B cell (primary cell): ENCODE data around the gene C9orf152. TPM values are rescaled to one million over a fixed set of nuclear protein-coding genes. Genes with fewer than 3 reads are reported as not detected.
A peak's percentile ranks its signal among the peaks of the same experiment; 100 is the strongest.

Experiments used
- ATAC-seq: fragments of 200-7000 bp; cut with Tn5 transposase; one replicate; pipeline ENCODE4 v1.10.0; 2021; ENCODE audit warnings: low read depth, mild to moderate bottlenecking, moderate number of reproducible peaks, moderate library complexity
- CTCF ChIA-PET: fragments of 350-600 bp; sonication (Branson Sonifier 250); formaldehyde crosslinking; loops from one replicate; lab custom pipeline; 2021; ENCODE audit warnings: antibody characterized with exemption, inconsistent platforms; lab: Charles Lee
- POLR2A ChIA-PET: fragments of 350-600 bp; sonication (Branson Sonifier 250); formaldehyde crosslinking; loops from one replicate; lab custom pipeline; 2021; ENCODE audit warnings: antibody characterized with exemption; lab: Charles Lee
- DNase-seq: peaks from one replicate; pipeline ENCODE4 v3.0.0; 2013
- H2AFZ ChIP-seq: 2 replicates; pipeline ENCODE4 v1.6.1; 2012; ENCODE audit warnings: mild to moderate bottlenecking, low read depth, low read length; ENCODE audit not compliant: insufficient read depth, poor library complexity, severe bottlenecking
- H3K27ac ChIP-seq, 2 donors: 1 replicate in 1 of 2; 2 replicates in 1 of 2; pipeline ENCODE4 v1.5.1; 2012 to 2013; ENCODE audit warnings: low read length in 2 of 2, mild to moderate bottlenecking in 2 of 2, moderate library complexity in 1 of 2
- H3K27me3 ChIP-seq, 4 experiments: fragments of 200-600 bp in 1 of 4; sonication (generic) in 1 of 4; replicated peaks in 1 of 4; 1 replicate in 2 of 4; 2 replicates in 2 of 4; pipeline versions ENCODE4 v1.6.1 to v1.7.0; 2013 to 2016; ENCODE audit warnings: low read length in 3 of 4, mild to moderate bottlenecking in 2 of 4, mixed read lengths in 1 of 4, moderate library complexity in 1 of 4; ENCODE audit not compliant: insufficient read depth in 4 of 4, control insufficient read depth in 3 of 4; ENCODE audit errors: control extremely low read depth in 1 of 4
- H3K36me3 ChIP-seq, 2 experiments: replicated peaks in 1 of 2; 1 replicate in 1 of 2; 2 replicates in 1 of 2; pipeline versions ENCODE4 v1.6.1 to v1.7.1; 2013; ENCODE audit warnings: low read length in 1 of 2; ENCODE audit not compliant: insufficient read depth in 2 of 2, control insufficient read depth in 1 of 2; ENCODE audit errors: control extremely low read depth in 1 of 2, extremely low read depth in 1 of 2
- H3K4me1 ChIP-seq, 2 donors: fragments of 200-600 bp in 1 of 2; sonication (generic) in 1 of 2; 1 replicate in 1 of 2; 2 replicates in 1 of 2; pipeline versions ENCODE4 v1.5.1 to v1.6.1; 2013 to 2017; ENCODE audit warnings: low read length in 2 of 2; ENCODE audit not compliant: control insufficient read depth in 2 of 2, insufficient read depth in 2 of 2
- H3K4me2 ChIP-seq: replicated peaks from 2 replicates; pipeline ENCODE3; 2012; ENCODE audit warnings: mild to moderate bottlenecking, low read depth, low read length; ENCODE audit not compliant: poor library complexity, severe bottlenecking
- H3K4me3 ChIP-seq, 5 experiments: fragments of 200-600 bp in 1 of 5; sonication (generic) in 1 of 5; 1 replicate in 3 of 5; 2 replicates in 2 of 5; pipeline versions ENCODE4 v1.5.1 to v1.7.0; 2011 to 2016; ENCODE audit warnings: low read length in 4 of 5, mild to moderate bottlenecking in 4 of 5, low read depth in 2 of 5, control low read depth in 1 of 5, moderate library complexity in 1 of 5; ENCODE audit not compliant: insufficient read depth in 1 of 5; ENCODE audit errors: control extremely low read depth in 1 of 5, extremely low read depth in 1 of 5
- H3K79me2 ChIP-seq: fragments of 200-600 bp; sonication (generic); one replicate; pipeline ENCODE4 v1.6.0; 2016; ENCODE audit warnings: low read length; ENCODE audit not compliant: control insufficient read depth, insufficient read depth
- H3K9ac ChIP-seq: fragments of 200-600 bp; sonication (generic); 2 replicates; pipeline ENCODE4 v1.6.1; 2017; ENCODE audit warnings: mild to moderate bottlenecking, low read length, moderate library complexity
- H3K9me3 ChIP-seq, 3 donors: one replicate each; pipeline versions ENCODE4 v1.6.1 to v1.7.1; 2013; ENCODE audit warnings: low read length in 2 of 3; ENCODE audit not compliant: control insufficient read depth in 2 of 3, insufficient read depth in 1 of 3; ENCODE audit errors: control extremely low read depth in 1 of 3
- H4K20me1 ChIP-seq: 2 replicates; pipeline ENCODE4 v1.6.0; 2012; ENCODE audit warnings: mild to moderate bottlenecking, low read length; ENCODE audit not compliant: insufficient read depth, control insufficient read depth, poor library complexity, severe bottlenecking
- H3K27ac Mint-ChIP-seq: one replicate; pipeline ENCODE4 v1.8.0; 2021; ENCODE audit warnings: mixed read lengths
- H3K27me3 Mint-ChIP-seq: one replicate; pipeline ENCODE4 v1.8.0; 2021; ENCODE audit warnings: mixed read lengths
- H3K4me1 Mint-ChIP-seq: one replicate; pipeline ENCODE4 v1.8.0; 2021; ENCODE audit warnings: mixed read lengths
- H3K4me3 Mint-ChIP-seq: one replicate; pipeline ENCODE4 v1.8.0; 2021; ENCODE audit warnings: mixed read lengths
- H3K9me3 Mint-ChIP-seq: one replicate; pipeline ENCODE4 v1.8.0; 2022; ENCODE audit warnings: mixed read lengths; ENCODE audit not compliant: insufficient read depth
- EZH2 ChIP-seq: IDR thresholded peaks from 2 replicates; pipeline ENCODE4 v1.6.1; 2012; ENCODE audit warnings: borderline replicate concordance, low read depth, mild to moderate bottlenecking, moderate library complexity, low read length; ENCODE audit not compliant: insufficient read depth, poor library complexity, severe bottlenecking
- WGBS: methylation state at CpG from one replicate; pipeline ENCODE4 v1.1.5; 2013; ENCODE audit warnings: missing lambda C conversion rate; ENCODE audit not compliant: insufficient coverage; 5-methylcytosine and 5-hydroxymethylcytosine counted together
- intact Hi-C: fragments of 100-400 bp; cut with micrococcal nuclease; formaldehyde crosslinking; loops from one replicate; pipeline ENCODE4 v1.10.0; 2022
- polyA plus RNA-seq: library from polyadenylated mRNA; depleted of rRNA; stranded (reverse); fragments of >200 nt; gene quantifications from 2 replicates; pipeline ENCODE4 v1.2.3, GENCODE V29; 2012
- total RNA-seq, 2 donors: library from RNA; stranded (reverse); fragments of 120-200 nt in 1 of 2; gene quantifications; 1 replicate in 1 of 2; 2 replicates in 1 of 2; pipeline versions ENCODE4 v1.2.3 to v1.2.4, GENCODE V29; 2013 to 2022
- TF ChIP-seq, protein P1 (sequence below): fragments of 200-600 bp; IDR thresholded peaks from one replicate; pipeline ENCODE4 v1.8.0; 2022; ENCODE audit warnings: antibody characterized with exemption, mild to moderate bottlenecking

Gene C9orf152
- total and polyA plus RNA-seq, 2 donors (not counting 1 experiment from before 2014, with no cell fraction given): not detected

DNA sequence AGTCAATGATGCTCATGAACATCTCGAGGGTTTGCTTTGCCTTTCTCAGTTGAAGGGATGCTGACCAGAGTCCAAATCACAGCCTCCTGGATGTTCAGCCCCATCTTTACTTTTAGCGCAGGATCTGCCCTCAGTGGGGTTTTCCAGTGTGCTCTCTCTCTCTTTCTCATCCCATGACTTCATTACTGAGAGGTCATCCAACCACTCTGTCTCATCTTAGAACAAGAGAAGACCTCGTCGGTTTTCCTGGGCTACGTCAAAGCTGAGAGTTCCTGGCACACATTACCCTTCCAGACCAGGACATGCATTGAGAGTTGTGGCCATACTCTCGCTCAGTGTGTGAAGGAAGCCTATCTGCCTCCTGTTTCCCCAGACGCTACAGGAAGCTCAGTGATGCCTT is 47.3 kb downstream of the C9orf152 start:
- Histone ChIP-seq H3K36me3 (peaks cover 9 to 67% of the 10 kb centered on the region in 2 experiments), H3K4me3 (no peak overlapping the region), H3K27ac (peak overlapping the region in 1 of 2 donors; percentile 61), H4K20me1 (peaks cover 97% of the 10 kb centered on the region), H3K4me1 (peaks cover 57 to 60% of the 10 kb centered on the region in 2 donors), H2AFZ (no peak overlapping the region), H3K9ac (no peak overlapping the region), H3K79me2 (peaks cover 100% of the 10 kb centered on the region), H3K4me2 (no peak overlapping the region), H3K27me3 (no peaks in the 10 kb centered on the region), H3K9me3 (no peaks in the 10 kb centered on the region)
- Mint-ChIP-seq H3K4me1 (peaks cover 79% of the 10 kb centered on the region), H3K4me3 (no peak overlapping the region), H3K27ac (no peak overlapping the region), H3K9me3 (no peaks in the 10 kb centered on the region), H3K27me3 (no peaks in the 10 kb centered on the region)
- WGBS: 78% methylated on average over 6 of the region's 7 CpGs
- no peak for DNase-seq
- no peak for ATAC-seq
- intact Hi-C loops: loop anchor here (10.0 kb wide), 1 partner anchor 94 kb away; the partner anchor contains the start of gene TXN
- ChIA-PET POLR2A (no interaction called here), CTCF (no interaction called here)
- TF ChIP-seq EZH2: no peak
- TF ChIP-seq, protein P1, sequence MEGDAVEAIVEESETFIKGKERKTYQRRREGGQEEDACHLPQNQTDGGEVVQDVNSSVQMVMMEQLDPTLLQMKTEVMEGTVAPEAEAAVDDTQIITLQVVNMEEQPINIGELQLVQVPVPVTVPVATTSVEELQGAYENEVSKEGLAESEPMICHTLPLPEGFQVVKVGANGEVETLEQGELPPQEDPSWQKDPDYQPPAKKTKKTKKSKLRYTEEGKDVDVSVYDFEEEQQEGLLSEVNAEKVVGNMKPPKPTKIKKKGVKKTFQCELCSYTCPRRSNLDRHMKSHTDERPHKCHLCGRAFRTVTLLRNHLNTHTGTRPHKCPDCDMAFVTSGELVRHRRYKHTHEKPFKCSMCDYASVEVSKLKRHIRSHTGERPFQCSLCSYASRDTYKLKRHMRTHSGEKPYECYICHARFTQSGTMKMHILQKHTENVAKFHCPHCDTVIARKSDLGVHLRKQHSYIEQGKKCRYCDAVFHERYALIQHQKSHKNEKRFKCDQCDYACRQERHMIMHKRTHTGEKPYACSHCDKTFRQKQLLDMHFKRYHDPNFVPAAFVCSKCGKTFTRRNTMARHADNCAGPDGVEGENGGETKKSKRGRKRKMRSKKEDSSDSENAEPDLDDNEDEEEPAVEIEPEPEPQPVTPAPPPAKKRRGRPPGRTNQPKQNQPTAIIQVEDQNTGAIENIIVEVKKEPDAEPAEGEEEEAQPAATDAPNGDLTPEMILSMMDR: no peak

DNA sequence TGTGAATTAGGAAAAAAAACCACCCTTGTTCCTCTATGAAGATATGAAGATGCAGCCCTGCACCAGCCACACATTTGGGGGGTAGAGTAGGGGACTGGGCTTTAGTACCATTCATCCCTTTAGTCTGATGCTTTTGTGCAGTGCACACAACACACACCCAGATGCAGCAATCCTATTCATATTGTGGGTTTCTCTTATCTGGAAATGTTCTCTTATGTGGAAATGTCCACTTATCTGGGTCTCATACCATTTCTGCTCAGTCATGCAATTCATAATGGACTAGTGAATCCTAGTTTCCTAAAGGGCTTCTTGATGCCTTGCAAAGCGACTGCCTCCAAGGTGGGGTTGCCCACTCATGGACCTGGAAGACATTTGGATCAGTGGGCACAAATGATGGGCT is 47.8 kb downstream of the C9orf152 start:
- ChIA-PET CTCF (no interaction called here), POLR2A (no interaction called here)
- intact Hi-C loops: loop anchor here (10.0 kb wide), 1 partner anchor 95 kb away; the partner anchor contains the start of gene TXN
- Histone ChIP-seq H3K79me2 (peaks cover 100% of the 10 kb centered on the region), H3K4me1 (peaks cover 63 to 66% of the 10 kb centered on the region in 2 donors), H3K27me3 (no peaks in the 10 kb centered on the region), H2AFZ (no peak overlapping the region), H3K4me2 (no peak overlapping the region), H3K9me3 (no peaks in the 10 kb centered on the region), H3K4me3 (no peak overlapping the region), H3K36me3 (peaks cover 9 to 73% of the 10 kb centered on the region in 2 experiments), H3K9ac (no peak overlapping the region), H4K20me1 (peaks cover 97% of the 10 kb centered on the region), H3K27ac (peak overlapping the region in 1 of 2 donors; percentile 61)
- no peaks in the 10 kb centered on the region for H3K27me3 Mint-ChIP-seq
- ATAC-seq (no peak), DNase-seq (no peak)
- H3K27ac Mint-ChIP-seq: no peak overlapping the region
- no CpG with 5 or more reads among the region's 1 CpG for WGBS
- H3K4me1 Mint-ChIP-seq: peaks cover 80% of the 10 kb centered on the region
- H3K4me3 Mint-ChIP-seq: no peak overlapping the region
- TF ChIP-seq, protein P1: no peak
- TF ChIP-seq EZH2: no peak
- H3K9me3 Mint-ChIP-seq: no peaks in the 10 kb centered on the region
